GM18867 (cell line): ENCODE measurements around the gene BBS9.

Experiments used
- ATAC-seq: cut with Tn5 transposase; IDR thresholded peaks from one replicate; pipeline ENCODE4 v1.9.1; 2021; ENCODE audit warnings: mild to moderate bottlenecking, moderate library complexity; ENCODE audit not compliant: unreplicated experiment

The BBS9 gene

GRCh38 chr7:33590916-33591315 lies 461.6 kb downstream of the BBS9 start:
- ATAC-seq, result no peak

GRCh38 chr7:33591490-33591889 lies 462.1 kb downstream of the BBS9 start:
- ATAC-seq, result no peak

- no peak for ATAC-seq
Observed at GRCh38 chr7:33592718-33593117, 463.4 kb downstream of the BBS9 start.

- no peak for ATAC-seq
Observed at GRCh38 chr7:33593611-33594010, 464.2 kb downstream of the BBS9 start.

GRCh38 chr7:33596686-33597085 lies 467.3 kb downstream of the BBS9 start:
- no peak for ATAC-seq

- ATAC-seq, result no peak
Observed at GRCh38 chr7:33597181-33597580, 467.8 kb downstream of the BBS9 start.

- ATAC-seq, result no peak
Observed at GRCh38 chr7:33601101-33601500, 471.7 kb downstream of the BBS9 start.

- no peak for ATAC-seq
Observed at GRCh38 chr7:33601884-33602283, 472.5 kb downstream of the BBS9 start.

GRCh38 chr7:33604056-33604455 lies 474.7 kb downstream of the BBS9 start:
- ATAC-seq, result no peak

GRCh38 chr7:33610918-33611317 lies 481.6 kb downstream of the BBS9 start:
- no peak for ATAC-seq

GRCh38 chr7:33612442-33612841 lies 483.1 kb downstream of the BBS9 start:
- no peak for ATAC-seq

- no peak for ATAC-seq
Observed at GRCh38 chr7:33614357-33615117, 485.2 kb downstream of the BBS9 start.

- ATAC-seq, result no peak
Observed at GRCh38 chr7:33616752-33617151, 487.4 kb downstream of the BBS9 start.

GRCh38 chr7:33619264-33619663 lies 489.9 kb downstream of the BBS9 start:
- ATAC-seq, result no peak

GRCh38 chr7:33623267-33623666 lies 493.9 kb downstream of the BBS9 start:
- no peak for ATAC-seq

- no peak for ATAC-seq
Observed at GRCh38 chr7:33624215-33624614, 494.9 kb downstream of the BBS9 start.

GRCh38 chr7:33626869-33627268 lies 497.5 kb downstream of the BBS9 start:
- ATAC-seq, result no peak

GRCh38 chr7:33627741-33628140 lies 498.4 kb downstream of the BBS9 start:
- no peak for ATAC-seq

- no peak for ATAC-seq
Observed at GRCh38 chr7:33628894-33629293, 499.5 kb downstream of the BBS9 start.

GRCh38 chr7:33630359-33630758 lies 501.0 kb downstream of the BBS9 start:
- no peak for ATAC-seq

GRCh38 chr7:33632322-33632721 lies 503.0 kb downstream of the BBS9 start:
- ATAC-seq, result no peak

- no peak for ATAC-seq
Observed at GRCh38 chr7:33632840-33633525, 503.6 kb downstream of the BBS9 start.

- no peak for ATAC-seq
Observed at GRCh38 chr7:33634606-33635005, 505.2 kb downstream of the BBS9 start.
